Spleen (tissue), 11 donors: ENCODE measurements around the gene APOBEC4. TPM values are rescaled to one million over a fixed set of nuclear protein-coding genes. Genes with fewer than 3 reads are reported as not detected.
"Not testable (repeated sequence)": the region's sequence is repeated elsewhere in the genome, so short reads cannot be mapped to it uniquely, and the experiment has no call there.

Experiments
- DNase-seq: peaks from one replicate; pipeline ENCODE4 v3.0.0-alpha.2; 2020
- H3K27ac ChIP-seq, 8 donors: fragments of 200-600 bp; sonication (generic) in 7 of 8; 1 replicate in 4 of 8; 2 replicates in 4 of 8; pipeline versions ENCODE4 v1.5.0 to v1.8.0; 2016 to 2021; ENCODE audit warnings: inconsistent platforms in 4 of 8, mild to moderate bottlenecking in 4 of 8, moderate library complexity in 1 of 8
- H3K27me3 ChIP-seq, 7 donors: fragments of 200-600 bp; sonication (generic) in 6 of 7; replicated peaks in 1 of 7; 1 replicate in 4 of 7; 2 replicates in 3 of 7; pipeline versions ENCODE4 v1.5.0 to v1.8.0; 2016 to 2021; ENCODE audit warnings: inconsistent platforms in 3 of 7, mild to moderate bottlenecking in 1 of 7
- H3K36me3 ChIP-seq, 6 donors: fragments of 200-600 bp; sonication (generic) in 5 of 6; 1 replicate in 4 of 6; 2 replicates in 2 of 6; pipeline versions ENCODE4 v1.5.0 to v1.8.0; 2016 to 2021; ENCODE audit warnings: inconsistent platforms in 2 of 6
- H3K4me1 ChIP-seq, 6 donors: fragments of 200-600 bp; sonication (generic) in 5 of 6; 1 replicate in 3 of 6; 2 replicates in 3 of 6; pipeline versions ENCODE4 v1.5.0 to v1.8.0; 2016 to 2021; ENCODE audit warnings: inconsistent platforms in 3 of 6
- H3K4me3 ChIP-seq, 8 donors: fragments of 200-600 bp; sonication (generic) in 7 of 8; 1 replicate in 4 of 8; 2 replicates in 4 of 8; pipeline versions ENCODE4 v1.5.0 to v1.8.0; 2016 to 2021; ENCODE audit warnings: inconsistent platforms in 4 of 8, mild to moderate bottlenecking in 4 of 8, moderate library complexity in 2 of 8
- H3K9me3 ChIP-seq, 8 donors: fragments of 200-600 bp; sonication (generic) in 7 of 8; 1 replicate in 4 of 8; 2 replicates in 4 of 8; pipeline versions ENCODE4 v1.5.0 to v1.8.0; 2016 to 2021; ENCODE audit warnings: inconsistent platforms in 4 of 8
- POLR2A ChIP-seq, 3 donors: fragments of 450-650 bp; IDR thresholded peaks; one replicate each; pipeline ENCODE4 v1.5.1; 2017; ENCODE audit warnings: antibody characterized with exemption in 3 of 3, mild to moderate bottlenecking in 1 of 3
- POLR2AphosphoS5 ChIP-seq, 3 donors: sonication (generic); formaldehyde crosslinking; IDR thresholded peaks; one replicate each; pipeline ENCODE4 v1.5.1; 2017; ENCODE audit warnings: antibody characterized with exemption in 3 of 3
- WGBS, 5 donors: extraction: QIAGEN DNeasy Blood & Tissue Kit in 3 of 5; methylation state at CpG; one replicate each; pipeline versions ENCODE4 v1.1.5 to v1.1.7; 2013 to 2018; 5-methylcytosine and 5-hydroxymethylcytosine counted together
- intact Hi-C: fragments of 100-400 bp; cut with DNase I; formaldehyde crosslinking; loops from one replicate; pipeline ENCODE4 v1.15.0; 2023; ENCODE audit warnings: low total_unique reads
- polyA plus RNA-seq, 3 donors: library from polyadenylated mRNA; stranded (reverse); fragments of 200-250 nt; gene quantifications; one replicate each; pipeline ENCODE4 v1.2.1, GENCODE V29; 2013
- total RNA-seq, 7 donors: library from RNA; depleted of rRNA in 3 of 7; stranded (reverse); fragments of >200 nt in 3 of 7; fragmentation: NEBNext Ultra II Directional in 4 of 7; extraction: Animal tissue kit (Norgen Biotek cat#: 25700) in 4 of 7; gene quantifications; one replicate each; pipeline versions ENCODE4 v1.1.0 to v1.2.1, GENCODE V29; 2016 to 2021
- TF ChIP-seq, protein P1 (sequence below), 11 experiments: fragments of 200-600 bp in 7 of 11; fragments of 450-650 bp in 4 of 11; sonication (generic) in 4 of 11; IDR thresholded peaks in 8 of 11; conservative IDR thresholded peaks in 3 of 11; 1 replicate in 7 of 11; 2 replicates in 4 of 11; pipeline versions ENCODE4 v1.4.0 to v1.8.0; 2016 to 2021; ENCODE audit warnings: antibody characterized with exemption in 11 of 11, inconsistent platforms in 4 of 11, mild to moderate bottlenecking in 1 of 11
- donor health status: healthy with polysubstance abuse.
- donor health status: DM: no; HTN: no; CAD: no; lungs with moderate emphysema.
- donor health status: DM: no; HTN: no; CAD: no.
- donor health status: Bipolar disorder and iron deficiency.
- donor health status: healthy.
- donor health status: DM: no; HTN: no; CAD: no.
- donor health status: DM: yes; HTN: yes; CAD: no.

The APOBEC4 gene
- total and polyA plus RNA-seq, 10 donors, result not detected

GRCh38 chr1:183687546-183688304 lies 34.6 kb upstream of the APOBEC4 start:
- peaks cover 0 to 5% (median 0%) of the 10 kb centered on the region in 7 donors for H3K27me3 ChIP-seq
- TF ChIP-seq, protein P1, sequence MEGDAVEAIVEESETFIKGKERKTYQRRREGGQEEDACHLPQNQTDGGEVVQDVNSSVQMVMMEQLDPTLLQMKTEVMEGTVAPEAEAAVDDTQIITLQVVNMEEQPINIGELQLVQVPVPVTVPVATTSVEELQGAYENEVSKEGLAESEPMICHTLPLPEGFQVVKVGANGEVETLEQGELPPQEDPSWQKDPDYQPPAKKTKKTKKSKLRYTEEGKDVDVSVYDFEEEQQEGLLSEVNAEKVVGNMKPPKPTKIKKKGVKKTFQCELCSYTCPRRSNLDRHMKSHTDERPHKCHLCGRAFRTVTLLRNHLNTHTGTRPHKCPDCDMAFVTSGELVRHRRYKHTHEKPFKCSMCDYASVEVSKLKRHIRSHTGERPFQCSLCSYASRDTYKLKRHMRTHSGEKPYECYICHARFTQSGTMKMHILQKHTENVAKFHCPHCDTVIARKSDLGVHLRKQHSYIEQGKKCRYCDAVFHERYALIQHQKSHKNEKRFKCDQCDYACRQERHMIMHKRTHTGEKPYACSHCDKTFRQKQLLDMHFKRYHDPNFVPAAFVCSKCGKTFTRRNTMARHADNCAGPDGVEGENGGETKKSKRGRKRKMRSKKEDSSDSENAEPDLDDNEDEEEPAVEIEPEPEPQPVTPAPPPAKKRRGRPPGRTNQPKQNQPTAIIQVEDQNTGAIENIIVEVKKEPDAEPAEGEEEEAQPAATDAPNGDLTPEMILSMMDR (IDR thresholded peaks at IDR 0.05 in 8 of 11, conservative IDR thresholded peaks at IDR 0.05 in 3 of 11), result no peak
- TF ChIP-seq POLR2A (IDR thresholded peaks at IDR 0.05), result no peak
- no peak for TF ChIP-seq POLR2AphosphoS5 (IDR thresholded peaks at IDR 0.05)
- H3K36me3 ChIP-seq, result no peaks in the 10 kb centered on the region
- no peak for DNase-seq
- H3K4me1 ChIP-seq, result peaks cover 0 to 8% (median 5%) of the 10 kb centered on the region in 6 donors
- no peak overlapping the region for H3K27ac ChIP-seq
- no peaks in the 10 kb centered on the region for H3K9me3 ChIP-seq
- whole genome bisulfite sequencing, 5 donors, result 80 to 91% (median 86%) methylated on average over 2 of the region's 2 CpGs
- H3K4me3 ChIP-seq, result no peak overlapping the region
- intact Hi-C loops, result no loop called here

DNA sequence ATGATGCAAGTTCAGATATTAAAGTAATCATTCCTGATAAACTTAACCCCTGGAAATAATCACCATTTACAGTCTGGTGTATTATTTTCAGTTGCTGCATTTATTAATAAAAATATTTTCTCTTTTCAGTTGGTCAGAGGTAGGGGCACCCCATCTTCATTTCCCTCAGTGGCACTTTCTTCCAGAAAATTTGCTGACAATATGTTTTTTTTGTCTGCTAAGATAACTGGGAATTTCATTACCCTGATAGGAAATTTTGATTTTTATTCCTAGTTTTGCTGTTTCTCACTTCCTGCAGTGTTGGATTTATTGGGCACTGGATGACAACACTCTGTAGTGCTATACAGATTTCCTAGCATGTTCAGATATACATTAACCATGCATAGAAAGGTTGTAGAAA lies 33.1 kb upstream of the APOBEC4 start:
- no peaks in the 10 kb centered on the region for H3K9me3 ChIP-seq
- TF ChIP-seq, protein P1 (IDR thresholded peaks at IDR 0.05 in 8 of 11, conservative IDR thresholded peaks at IDR 0.05 in 3 of 11), result no peak
- TF ChIP-seq POLR2AphosphoS5 (IDR thresholded peaks at IDR 0.05) (no peak), POLR2A (IDR thresholded peaks at IDR 0.05) (no peak)
- no peak for DNase-seq
- no peak overlapping the region for H3K27ac ChIP-seq
- intact Hi-C loops, result no loop called here
- H3K4me1 ChIP-seq, result peaks cover 0 to 8% (median 5%) of the 10 kb centered on the region in 6 donors
- peaks cover 0 to 5% (median 0%) of the 10 kb centered on the region in 7 donors for H3K27me3 ChIP-seq
- no peak overlapping the region for H3K4me3 ChIP-seq
- H3K36me3 ChIP-seq, result no peaks in the 10 kb centered on the region

DNA sequence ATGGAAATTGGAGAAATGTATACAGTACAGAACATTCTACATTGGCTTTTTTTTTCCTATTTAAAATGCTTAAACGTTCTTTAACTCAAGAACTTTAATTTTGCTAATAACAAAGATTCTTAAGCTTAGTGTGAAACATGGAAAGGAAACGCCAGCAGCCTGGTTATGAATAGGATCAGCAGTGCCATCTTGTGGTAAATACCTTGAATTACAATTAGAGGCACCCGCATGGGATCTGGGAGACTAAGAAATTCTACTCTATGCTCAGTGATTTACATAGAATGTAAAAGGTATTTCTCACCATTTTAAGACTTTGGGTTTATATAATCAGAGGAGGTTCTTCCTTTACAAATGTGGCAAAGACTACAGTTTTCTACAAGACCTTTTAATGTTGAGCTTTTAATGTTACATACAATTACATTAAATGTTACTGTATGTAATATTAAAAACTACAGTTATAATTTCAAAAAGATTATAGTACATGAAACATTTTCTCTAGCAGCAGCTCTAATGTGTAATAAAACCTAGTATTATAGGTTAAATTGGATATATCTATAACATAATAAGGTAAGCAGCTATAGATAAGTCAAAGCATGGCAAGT lies 32.1 kb upstream of the APOBEC4 start:
- DNase-seq, result no peak
- H3K4me3 ChIP-seq, result no peak overlapping the region
- intact Hi-C loops, result no loop called here
- TF ChIP-seq, protein P1 (IDR thresholded peaks at IDR 0.05 in 8 of 11, conservative IDR thresholded peaks at IDR 0.05 in 3 of 11), result peak; percentile 47 to 91 (median 75)
- no peak for TF ChIP-seq POLR2A (IDR thresholded peaks at IDR 0.05)
- WGBS, 5 donors, result 1 to 8% (median 5%) methylated on average over 3 of the region's 3 CpGs
- peaks cover 0 to 8% (median 5%) of the 10 kb centered on the region in 6 donors for H3K4me1 ChIP-seq
- peaks cover 0 to 5% (median 0%) of the 10 kb centered on the region in 7 donors for H3K27me3 ChIP-seq
- H3K36me3 ChIP-seq, result no peaks in the 10 kb centered on the region
- H3K9me3 ChIP-seq, result no peaks in the 10 kb centered on the region
- no peak overlapping the region for H3K27ac ChIP-seq

GRCh38 chr1:183679363-183679762 lies 26.2 kb upstream of the APOBEC4 start:
- intact Hi-C loops, H3K27me3 ChIP-seq, H3K4me3 ChIP-seq, H3K9me3 ChIP-seq, H3K4me1 ChIP-seq, H3K36me3 ChIP-seq, DNase-seq, H3K27ac ChIP-seq: not testable (repeated sequence)
- 96 to 98% (median 98%) methylated on average over 4 of the region's 4 CpGs for WGBS, 5 donors
